Cardiac septum (tissue), 1 donor: ENCODE measurements around the gene AAR2. TPM values are rescaled to one million over a fixed set of nuclear protein-coding genes. Genes with fewer than 3 reads are reported as not detected.

Experiments used
- DNase-seq: peaks from one replicate; pipeline ENCODE4 v3.0.0-alpha.2; 2020; ENCODE audit warnings: low spot score
- intact Hi-C: fragments of 100-400 bp; cut with DNase I; formaldehyde crosslinking; loops from one replicate; pipeline ENCODE4 v1.14.0; 2022
- total RNA-seq: library from RNA; stranded (reverse); fragmentation: NEBNext Ultra II Directional; extraction: Animal tissue kit (Norgen Biotek cat#: 25700); gene quantifications from one replicate; pipeline ENCODE4 v1.2.1, GENCODE V29; 2021
- donor health status: DM: no; HTN: no; CAD: no.

AAR2 gene
- total RNA-seq, 1 donor from 2014 or later: 14.7 TPM

- DNase-seq: no peak
- intact Hi-C loops: no loop called here
Observed at GRCh38 chr20:36304786-36305495, 68.7 kb downstream of the AAR2 start.

GRCh38 chr20:36305602-36306551, 69.6 kb downstream of the AAR2 start, which contains the start of gene DLGAP4:
Gene DLGAP4 (plus strand): TSS chr20:36306339. CDS start chr20:36431718, 125,379 bp downstream.
- no peak for DNase-seq
- intact Hi-C loops: no loop called here

Other genes with a start within 250 kb of the AAR2 start
- gene EPB41L1, start 81.7 kb upstream of the AAR2 start, total RNA-seq: 21.8 TPM
- gene DLGAP4, start 69.9 kb downstream of the AAR2 start, total RNA-seq: 95.2 TPM